Heart left ventricle (tissue), 13 donors: ENCODE measurements around the gene CENATAC.

ENCODE experiments used
- POLR2A ChIP-seq, 2 donors: fragments of 450-650 bp; IDR thresholded peaks; one replicate each; pipeline ENCODE4 v1.6.1; 2017; ENCODE audit warnings: antibody characterized with exemption in 2 of 2, mild to moderate bottlenecking in 2 of 2, moderate library complexity in 2 of 2
- TF ChIP-seq, protein P1 (sequence below), 12 donors: fragments of 200-600 bp; sonication (generic) in 4 of 12; IDR thresholded peaks; one replicate each; pipeline versions ENCODE4 v1.5.0 to v1.8.0; 2018 to 2022; ENCODE audit warnings: antibody characterized with exemption in 12 of 12, mild to moderate bottlenecking in 5 of 12
- donor health status: ischemic (EF 13 %, LVEDD 7.1; RV severe dilation, severe dysfunction).
- donor health status: DM: no; HTN: yes; CAD: no.
- donor health status: DM: no; HTN: no; CAD: no.
- donor health status: ischemic (EF 25% LVEDD 6.9; RV normal size, moderate dysfunction).
- donor health status: ischemic (EF 25% LVEDD 5.7; RV mildly dilated, moderate dysfunction).
- donor health status: ischemic (EF 35%, LVEDD 5.7; RV mildly dilated, moderate dysfunction).
- donor health status: nonischemic (EF 11% LVEDD 7.7; RV severe dilation, severe dysfunction).
- donor health status: DM: yes; HTN: yes; CAD: no.
- donor health status: PGD.
- donor health status: ischemic (EF 29% LVEDD 5.4; RV normal size, mild dysfunction).
- donor health status: nonischemic (EF 23%, LVEDD 6.1; RV moderate dilation, normal function).

DNA sequence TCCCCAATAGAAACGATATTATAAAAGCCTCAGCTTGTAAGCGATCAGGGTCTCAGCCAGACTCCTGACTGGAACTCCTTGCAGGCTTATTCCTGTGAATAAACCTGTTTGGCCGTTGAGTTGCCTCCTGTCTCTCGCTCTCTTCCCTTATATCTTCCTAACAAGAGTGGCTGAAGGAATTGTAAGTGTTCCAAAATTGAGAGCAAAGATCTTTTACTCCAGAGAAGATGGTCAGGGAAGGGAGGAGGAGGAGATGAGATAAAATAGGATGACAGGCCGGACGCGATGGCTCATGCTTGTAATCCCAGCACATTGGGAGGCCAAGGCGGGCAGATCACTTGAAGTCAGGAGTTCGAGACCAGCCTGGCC is 34.0 kb downstream of the CENATAC start:
- TF ChIP-seq, protein P1, sequence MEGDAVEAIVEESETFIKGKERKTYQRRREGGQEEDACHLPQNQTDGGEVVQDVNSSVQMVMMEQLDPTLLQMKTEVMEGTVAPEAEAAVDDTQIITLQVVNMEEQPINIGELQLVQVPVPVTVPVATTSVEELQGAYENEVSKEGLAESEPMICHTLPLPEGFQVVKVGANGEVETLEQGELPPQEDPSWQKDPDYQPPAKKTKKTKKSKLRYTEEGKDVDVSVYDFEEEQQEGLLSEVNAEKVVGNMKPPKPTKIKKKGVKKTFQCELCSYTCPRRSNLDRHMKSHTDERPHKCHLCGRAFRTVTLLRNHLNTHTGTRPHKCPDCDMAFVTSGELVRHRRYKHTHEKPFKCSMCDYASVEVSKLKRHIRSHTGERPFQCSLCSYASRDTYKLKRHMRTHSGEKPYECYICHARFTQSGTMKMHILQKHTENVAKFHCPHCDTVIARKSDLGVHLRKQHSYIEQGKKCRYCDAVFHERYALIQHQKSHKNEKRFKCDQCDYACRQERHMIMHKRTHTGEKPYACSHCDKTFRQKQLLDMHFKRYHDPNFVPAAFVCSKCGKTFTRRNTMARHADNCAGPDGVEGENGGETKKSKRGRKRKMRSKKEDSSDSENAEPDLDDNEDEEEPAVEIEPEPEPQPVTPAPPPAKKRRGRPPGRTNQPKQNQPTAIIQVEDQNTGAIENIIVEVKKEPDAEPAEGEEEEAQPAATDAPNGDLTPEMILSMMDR (IDR thresholded peaks at IDR 0.05), result no peak
- no peak for TF ChIP-seq POLR2A (IDR thresholded peaks at IDR 0.05)
